Fibroblast of villous mesenchyme (primary cell): ENCODE measurements around the gene MAP7. TPM values are rescaled to one million over a fixed set of nuclear protein-coding genes. Genes with fewer than 3 reads are reported as not detected.

Experiments used
- small RNA-seq: library from RNA; depleted of rRNA; stranded (forward); fragments of <200 nt; gene quantifications from one replicate; pipeline ENCODE3, GENCODE V24; 2012
- total RNA-seq: library from RNA; depleted of rRNA; stranded (reverse); fragments of >200 nt; gene quantifications from 2 replicates; pipeline ENCODE4 v1.2.3, GENCODE V29; 2012

MAP7 gene
- total RNA-seq, 1 donor = 1.3 TPM

Small RNA genes lying within 50 kb of the gene (small RNA-seq; reads per million reads assigned to genes)
- gene AL023284.1 (not detected), gene NDUFS5P1 (not detected)

Other genes starting within 250 kb of the MAP7 start
- 30.6 and 84.6 TPM in 2 replicates for gene MAP3K5, start 242.1 kb upstream of the MAP7 start, total RNA-seq